GM12891 (cell line): ENCODE data around the gene UQCR11.

ENCODE experiments used
- POLR2A ChIP-seq: IDR thresholded peaks from 2 replicates; pipeline ENCODE4 v1.6.1; 2011; ENCODE audit warnings: low read depth, low read length, control low read depth
- POLR2AphosphoS5 ChIP-seq: IDR thresholded peaks from 2 replicates; pipeline ENCODE4 v1.6.1; 2011; ENCODE audit warnings: low read depth, low read length, control low read depth
- SPI1 ChIP-seq: IDR thresholded peaks from 2 replicates; pipeline ENCODE4 v1.6.1; 2011; ENCODE audit warnings: low read depth, low read length, control low read depth
- TAF1 ChIP-seq: IDR thresholded peaks from 2 replicates; pipeline ENCODE4 v1.6.1; 2011; ENCODE audit warnings: low read depth, low read length, control low read depth

- TF ChIP-seq POLR2A (no peak), SPI1 (no peak), POLR2AphosphoS5 (no peak), TAF1 (no peak)
Measured at GRCh38 chr19:1653300-1653628, 48.0 kb upstream of the UQCR11 start.
